Adrenal gland (tissue), 12 donors: ENCODE data around the gene PTBP3. TPM values are rescaled to one million over a fixed set of nuclear protein-coding genes. Genes with fewer than 3 reads are reported as not detected.

Experiments
- DNase-seq, 7 donors: peaks; one replicate each; pipeline ENCODE4 v3.0.0-alpha.2; 2019 to 2020
- H3K27ac ChIP-seq, 5 donors: fragments of 200-600 bp; sonication (generic) in 4 of 5; 1 replicate in 3 of 5; 2 replicates in 2 of 5; pipeline versions ENCODE4 v1.5.1 to v1.8.0; 2016 to 2020; ENCODE audit warnings: mild to moderate bottlenecking in 1 of 5
- H3K27me3 ChIP-seq: fragments of 200-600 bp; 2 replicates; pipeline ENCODE4 v1.8.0; 2021
- H3K36me3 ChIP-seq, 2 donors: fragments of 200-600 bp; replicated peaks in 1 of 2; 1 replicate in 1 of 2; 2 replicates in 1 of 2; pipeline versions ENCODE4 v1.5.1 to v1.8.0; 2018 to 2022
- H3K4me1 ChIP-seq, 2 donors: fragments of 200-600 bp; replicated peaks in 1 of 2; 1 replicate in 1 of 2; 2 replicates in 1 of 2; pipeline versions ENCODE4 v1.5.1 to v1.8.0; 2018 to 2021
- H3K4me3 ChIP-seq, 4 donors: fragments of 200-600 bp; sonication (generic) in 3 of 4; one replicate each; pipeline ENCODE4 v1.5.1; 2016 to 2018
- H3K9me3 ChIP-seq, 3 donors: fragments of 200-600 bp; sonication (generic) in 1 of 3; replicated peaks in 1 of 3; 1 replicate in 2 of 3; 2 replicates in 1 of 3; pipeline versions ENCODE4 v1.5.1 to v1.8.0; 2016 to 2021
- POLR2A ChIP-seq, 2 donors: fragments of 450-650 bp; IDR thresholded peaks; one replicate each; pipeline ENCODE4 v1.6.1; 2017; ENCODE audit warnings: antibody characterized with exemption in 2 of 2, mild to moderate bottlenecking in 2 of 2, moderate library complexity in 1 of 2
- WGBS, 4 donors: extraction: QIAGEN DNeasy Blood & Tissue Kit in 2 of 4; methylation state at CpG; one replicate each; pipeline versions ENCODE4 v1.1.5 to v1.1.7; 2013 to 2017; 5-methylcytosine and 5-hydroxymethylcytosine counted together
- intact Hi-C, 2 donors: fragments of 100-400 bp; cut with DNase I; formaldehyde crosslinking; loops; one replicate each; pipeline versions ENCODE4 v1.14.1 to v1.15.0; 2022 to 2023
- polyA plus RNA-seq, 3 donors: library from polyadenylated mRNA; stranded (reverse); fragments of 200-250 nt in 2 of 3; fragments of 350-450 nt in 1 of 3; fragmentation: Illumina TruSeq in 1 of 3; extraction: RNeasy Lipid Tissue Mini Kit (QIAGEN cat#74804) in 1 of 3; gene quantifications; one replicate each; pipeline ENCODE4 v1.2.3, GENCODE V29; 2013 to 2014
- total RNA-seq, 9 donors: library from RNA; depleted of rRNA in 4 of 9; stranded (reverse); fragments of >200 nt in 4 of 9; fragments of 120-200 nt in 1 of 9; fragmentation: NEBNext Ultra II Directional in 1 of 9; extraction: Animal tissue kit (Norgen Biotek cat#: 25700) in 1 of 9; gene quantifications; one replicate each; pipeline versions ENCODE4 v1.1.0 to v1.2.4, GENCODE V29; 2013 to 2023
- TF ChIP-seq, protein P1 (sequence below), 6 experiments: fragments of 450-650 bp in 4 of 6; fragments of 200-600 bp in 2 of 6; sonication (generic) in 1 of 6; IDR thresholded peaks; 1 replicate in 5 of 6; 2 replicates in 1 of 6; pipeline versions ENCODE4 v1.5.1 to v1.8.0; 2016 to 2021; ENCODE audit warnings: antibody characterized with exemption in 6 of 6, mild to moderate bottlenecking in 2 of 6, moderate library complexity in 1 of 6
- donor health status: healthy with polysubstance abuse.
- donor health status: Bipolar disorder and iron deficiency.
- donor health status: DM: yes; HTN: yes; CAD: no.
- donor health status: DM: no; HTN: no; CAD: no.
- donor health status: DM: no; HTN: no; CAD: no.
- donor health status: DM: yes; HTN: yes; CAD: no.

PTBP3 gene
- total and polyA plus RNA-seq, 12 donors, result 4.4 to 56.6 (median 30.8) TPM

GRCh38 chr9:112239708-112240107, 93.7 kb downstream of the PTBP3 start:
- no peaks in the 10 kb centered on the region for H3K27me3 ChIP-seq
- DNase-seq, result no peak
- no peaks in the 10 kb centered on the region for H3K9me3 ChIP-seq
- 73 to 91% (median 79%) methylated on average over 2 of the region's 2 CpGs for WGBS, 4 donors
- intact Hi-C loops, result no loop called here
- H3K4me1 ChIP-seq, result peaks cover 0 to 9% of the 10 kb centered on the region in 2 donors
- H3K27ac ChIP-seq, result no peak overlapping the region
- TF ChIP-seq POLR2A (IDR thresholded peaks at IDR 0.05), result no peak
- TF ChIP-seq, protein P1, sequence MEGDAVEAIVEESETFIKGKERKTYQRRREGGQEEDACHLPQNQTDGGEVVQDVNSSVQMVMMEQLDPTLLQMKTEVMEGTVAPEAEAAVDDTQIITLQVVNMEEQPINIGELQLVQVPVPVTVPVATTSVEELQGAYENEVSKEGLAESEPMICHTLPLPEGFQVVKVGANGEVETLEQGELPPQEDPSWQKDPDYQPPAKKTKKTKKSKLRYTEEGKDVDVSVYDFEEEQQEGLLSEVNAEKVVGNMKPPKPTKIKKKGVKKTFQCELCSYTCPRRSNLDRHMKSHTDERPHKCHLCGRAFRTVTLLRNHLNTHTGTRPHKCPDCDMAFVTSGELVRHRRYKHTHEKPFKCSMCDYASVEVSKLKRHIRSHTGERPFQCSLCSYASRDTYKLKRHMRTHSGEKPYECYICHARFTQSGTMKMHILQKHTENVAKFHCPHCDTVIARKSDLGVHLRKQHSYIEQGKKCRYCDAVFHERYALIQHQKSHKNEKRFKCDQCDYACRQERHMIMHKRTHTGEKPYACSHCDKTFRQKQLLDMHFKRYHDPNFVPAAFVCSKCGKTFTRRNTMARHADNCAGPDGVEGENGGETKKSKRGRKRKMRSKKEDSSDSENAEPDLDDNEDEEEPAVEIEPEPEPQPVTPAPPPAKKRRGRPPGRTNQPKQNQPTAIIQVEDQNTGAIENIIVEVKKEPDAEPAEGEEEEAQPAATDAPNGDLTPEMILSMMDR (IDR thresholded peaks at IDR 0.05), result no peak
- no peaks in the 10 kb centered on the region for H3K36me3 ChIP-seq
- H3K4me3 ChIP-seq, result no peak overlapping the region

DNA sequence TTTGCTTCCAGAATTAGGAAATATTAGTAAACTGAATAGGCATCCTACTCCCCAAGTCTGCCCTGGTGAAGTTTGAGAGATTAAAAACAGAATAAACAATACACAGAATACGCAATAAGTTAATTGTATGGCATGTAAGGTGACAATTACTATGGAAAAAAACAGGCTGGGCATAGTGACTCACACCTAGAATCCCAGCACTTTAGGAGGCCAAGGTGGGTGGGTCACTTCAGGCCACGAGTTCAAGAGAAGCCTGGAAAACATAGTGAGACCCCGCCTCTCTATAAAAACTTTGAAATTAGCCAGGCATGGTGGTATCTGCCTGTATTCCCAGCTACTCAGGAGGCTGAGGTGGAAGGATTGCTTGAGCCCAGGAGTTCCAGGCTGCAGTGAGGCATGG, 94.1 kb downstream of the PTBP3 start:
- Histone ChIP-seq H3K9me3 (no peaks in the 10 kb centered on the region), H3K36me3 (no peaks in the 10 kb centered on the region), H3K4me1 (peaks cover 0 to 13% of the 10 kb centered on the region in 2 donors), H3K4me3 (no peak overlapping the region), H3K27me3 (no peaks in the 10 kb centered on the region), H3K27ac (no peak overlapping the region)
- intact Hi-C loops, result no loop called here
- TF ChIP-seq, protein P1 (IDR thresholded peaks at IDR 0.05), result no peak
- no peak for TF ChIP-seq POLR2A (IDR thresholded peaks at IDR 0.05)
- 81 to 99% (median 93%) methylated on average over 3 of the region's 3 CpGs for WGBS, 4 donors
- DNase-seq, result no peak

GRCh38 chr9:112234779-112235178, 98.6 kb downstream of the PTBP3 start:
- 73 to 84% (median 80%) methylated on average over 4 of the region's 4 CpGs for WGBS, 4 donors
- intact Hi-C loops, result no loop called here
- no peaks in the 10 kb centered on the region for H3K27me3 ChIP-seq
- no peak overlapping the region for H3K4me3 ChIP-seq
- H3K36me3 ChIP-seq, result no peaks in the 10 kb centered on the region
- H3K4me1 ChIP-seq, result peaks cover 0 to 29% of the 10 kb centered on the region in 2 donors
- TF ChIP-seq POLR2A (IDR thresholded peaks at IDR 0.05), result no peak
- TF ChIP-seq, protein P1 (IDR thresholded peaks at IDR 0.05), result no peak
- no peaks in the 10 kb centered on the region for H3K9me3 ChIP-seq
- DNase-seq, result no peak
- H3K27ac ChIP-seq, result no peak overlapping the region

GRCh38 chr9:112233769-112234168, 99.7 kb downstream of the PTBP3 start:
- intact Hi-C loops, result no loop called here
- no peaks in the 10 kb centered on the region for H3K36me3 ChIP-seq
- peak in 5 of 7 donors; percentile 27 to 57 (median 46) for DNase-seq
- peak overlapping the region in 1 of 5 donors; percentile 58 for H3K27ac ChIP-seq
- no peak overlapping the region for H3K4me3 ChIP-seq
- H3K27me3 ChIP-seq, result no peaks in the 10 kb centered on the region
- H3K4me1 ChIP-seq, result peaks cover 0 to 29% of the 10 kb centered on the region in 2 donors
- 78 to 94% (median 89%) methylated on average over 1 of the region's 1 CpG for WGBS, 4 donors
- TF ChIP-seq POLR2A (IDR thresholded peaks at IDR 0.05), result no peak
- TF ChIP-seq, protein P1 (IDR thresholded peaks at IDR 0.05), result no peak
- H3K9me3 ChIP-seq, result no peaks in the 10 kb centered on the region
